22Rv1 (cell line): Measurements from ENCODE around the gene POLA1.

Experiments used
- H3K27ac ChIP-seq: fragments of 450-650 bp; 2 replicates; pipeline ENCODE4 v1.5.1; 2017
- ZFX ChIP-seq: fragments of 450-650 bp; IDR thresholded peaks from 2 replicates; pipeline ENCODE4 v1.6.1; 2017; ENCODE audit warnings: antibody characterized with exemption, borderline replicate concordance
- TF ChIP-seq, protein P1 (sequence below): fragments of 450-650 bp; IDR thresholded peaks from 2 replicates; pipeline ENCODE4 v1.5.1; 2017; ENCODE audit warnings: mild to moderate bottlenecking

Gene POLA1

DNA sequence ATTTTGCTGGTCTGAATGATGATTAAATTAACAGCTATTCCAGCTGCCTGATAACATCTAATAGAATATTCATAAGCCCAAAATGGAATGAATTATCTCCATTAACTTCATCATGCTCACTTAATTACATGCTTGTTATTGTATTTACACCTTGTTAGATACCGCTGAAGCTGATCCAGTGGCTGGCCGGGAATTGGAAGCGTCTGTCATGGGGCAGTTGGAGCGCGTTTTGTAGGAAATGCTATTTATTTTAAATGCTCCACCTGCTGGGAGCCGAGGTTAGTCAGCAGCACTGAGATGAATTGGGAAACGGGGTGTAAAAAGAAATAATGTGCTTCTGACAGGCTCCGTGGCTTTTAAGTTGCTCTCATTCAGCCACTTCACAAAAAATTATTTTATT is 296.8 kb downstream of the POLA1 start:
- no peak for TF ChIP-seq ZFX
- TF ChIP-seq, protein P1, sequence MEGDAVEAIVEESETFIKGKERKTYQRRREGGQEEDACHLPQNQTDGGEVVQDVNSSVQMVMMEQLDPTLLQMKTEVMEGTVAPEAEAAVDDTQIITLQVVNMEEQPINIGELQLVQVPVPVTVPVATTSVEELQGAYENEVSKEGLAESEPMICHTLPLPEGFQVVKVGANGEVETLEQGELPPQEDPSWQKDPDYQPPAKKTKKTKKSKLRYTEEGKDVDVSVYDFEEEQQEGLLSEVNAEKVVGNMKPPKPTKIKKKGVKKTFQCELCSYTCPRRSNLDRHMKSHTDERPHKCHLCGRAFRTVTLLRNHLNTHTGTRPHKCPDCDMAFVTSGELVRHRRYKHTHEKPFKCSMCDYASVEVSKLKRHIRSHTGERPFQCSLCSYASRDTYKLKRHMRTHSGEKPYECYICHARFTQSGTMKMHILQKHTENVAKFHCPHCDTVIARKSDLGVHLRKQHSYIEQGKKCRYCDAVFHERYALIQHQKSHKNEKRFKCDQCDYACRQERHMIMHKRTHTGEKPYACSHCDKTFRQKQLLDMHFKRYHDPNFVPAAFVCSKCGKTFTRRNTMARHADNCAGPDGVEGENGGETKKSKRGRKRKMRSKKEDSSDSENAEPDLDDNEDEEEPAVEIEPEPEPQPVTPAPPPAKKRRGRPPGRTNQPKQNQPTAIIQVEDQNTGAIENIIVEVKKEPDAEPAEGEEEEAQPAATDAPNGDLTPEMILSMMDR = no peak
- no peak overlapping the region for H3K27ac ChIP-seq

DNA sequence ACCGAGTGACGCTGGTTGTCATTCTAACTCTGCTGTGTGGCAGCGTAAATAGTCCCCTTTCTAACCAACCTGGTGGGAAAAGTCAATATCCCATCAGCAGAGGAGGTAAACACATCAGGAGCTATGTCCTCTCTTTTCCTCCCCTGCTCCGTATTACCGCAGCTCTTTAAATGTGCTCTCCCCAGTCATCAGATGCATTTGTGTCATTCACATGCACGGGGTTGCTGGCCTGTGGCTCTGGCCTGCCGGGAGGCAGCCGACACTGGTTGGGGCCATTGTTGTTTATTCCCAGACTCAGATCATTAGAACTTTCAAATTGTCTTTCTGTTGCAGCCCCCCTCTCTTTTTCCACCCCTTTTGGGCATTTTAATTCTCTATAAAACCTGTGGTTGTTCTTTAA is 300.2 kb downstream of the POLA1 start:
- TF ChIP-seq ZFX = no peak
- TF ChIP-seq, protein P1 = no peak
- H3K27ac ChIP-seq = no peak overlapping the region

DNA sequence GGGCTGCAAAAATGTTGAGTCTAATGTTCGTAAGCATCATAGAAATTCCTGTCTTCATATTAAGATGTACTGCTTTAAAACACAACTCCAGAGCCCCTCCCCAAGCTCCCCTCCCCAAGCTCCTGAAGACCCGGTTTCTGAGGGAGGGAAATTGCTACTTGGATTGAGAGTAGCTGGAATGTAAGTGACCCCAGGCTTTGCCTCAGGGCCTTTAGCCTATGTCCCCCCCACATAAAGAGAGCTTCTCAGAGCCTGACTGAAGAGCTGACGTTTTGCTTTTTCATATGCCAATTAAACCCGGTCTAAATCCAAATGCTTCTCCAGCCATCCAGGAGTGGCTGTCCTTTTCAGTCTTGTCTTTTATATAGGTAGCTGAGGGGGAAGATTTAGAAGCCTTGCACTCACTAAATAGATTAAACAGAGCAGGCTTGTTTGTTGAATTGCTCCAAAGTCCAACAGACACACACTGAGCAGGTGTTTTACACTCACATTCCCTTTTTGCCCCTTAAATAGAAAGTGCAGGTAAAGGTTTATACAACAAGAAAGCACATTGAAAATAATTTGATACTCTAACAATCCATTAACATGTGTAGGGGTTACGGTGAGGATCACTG is 302.5 kb downstream of the POLA1 start:
- TF ChIP-seq, protein P1 = no peak
- TF ChIP-seq ZFX = no peak
- no peak overlapping the region for H3K27ac ChIP-seq

DNA sequence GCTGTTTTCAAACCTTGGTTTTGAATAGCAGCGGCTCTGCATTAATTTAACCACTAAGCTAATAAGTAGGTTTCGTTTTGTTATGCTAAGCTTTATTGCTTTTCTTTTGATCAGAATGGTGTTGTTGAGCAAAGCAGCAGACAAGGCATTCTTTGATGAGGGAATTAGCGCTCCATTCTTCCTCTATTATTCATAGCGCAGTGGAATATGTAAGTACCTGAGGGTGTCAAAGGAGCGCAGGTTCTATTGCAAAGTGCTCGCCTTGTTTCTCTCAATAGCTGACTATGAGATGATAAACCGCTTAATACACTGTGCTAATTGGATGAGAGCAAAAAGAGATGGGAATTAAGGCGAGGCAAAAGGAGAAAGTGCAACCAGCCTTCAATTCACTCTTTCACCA is 305.8 kb downstream of the POLA1 start:
- TF ChIP-seq ZFX = no peak
- TF ChIP-seq, protein P1 = no peak
- no peak overlapping the region for H3K27ac ChIP-seq

DNA sequence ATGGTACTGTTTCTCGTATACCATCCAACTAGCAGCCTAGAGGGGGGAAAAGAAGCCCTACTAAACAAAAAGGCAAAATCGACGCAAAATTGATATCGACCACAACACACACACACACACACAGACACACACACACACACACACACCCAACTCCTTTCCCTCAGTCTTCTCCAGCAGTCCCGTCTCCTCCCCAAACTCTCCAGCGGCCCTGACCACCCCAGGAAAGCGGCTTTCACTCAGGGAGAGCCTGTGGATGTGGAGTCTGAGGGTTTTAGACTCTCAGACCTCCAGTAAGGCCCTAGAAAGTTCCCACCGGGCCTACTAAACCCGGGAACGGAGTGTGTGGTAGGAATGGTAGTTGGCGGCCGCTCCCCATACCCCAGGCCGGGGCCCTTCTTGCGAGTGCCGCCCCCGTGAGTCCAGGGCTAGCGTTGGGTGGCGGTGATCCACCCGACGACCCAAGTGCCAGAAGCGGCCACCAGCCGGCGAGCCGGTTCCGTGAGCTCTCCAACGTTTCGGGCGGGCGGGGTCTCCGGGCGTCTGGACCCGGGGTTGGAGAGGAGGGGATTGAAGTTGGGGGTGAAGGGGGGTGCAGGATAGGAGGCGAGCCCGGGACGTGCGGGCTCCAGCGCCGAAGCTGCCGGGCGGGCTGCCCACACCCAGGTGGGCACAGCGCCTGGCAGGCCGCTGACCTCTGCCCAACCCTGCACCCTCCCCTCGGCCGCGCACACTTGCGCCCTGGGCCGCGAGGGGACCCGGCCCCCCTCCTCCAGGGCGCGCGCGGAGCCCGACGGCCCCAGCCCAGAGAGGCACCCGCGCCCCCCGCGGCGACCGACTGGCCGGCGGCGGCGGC is 308.3 kb downstream of the POLA1 start:
- no peak overlapping the region for H3K27ac ChIP-seq
- TF ChIP-seq, protein P1 = no peak
- TF ChIP-seq ZFX = no peak

DNA sequence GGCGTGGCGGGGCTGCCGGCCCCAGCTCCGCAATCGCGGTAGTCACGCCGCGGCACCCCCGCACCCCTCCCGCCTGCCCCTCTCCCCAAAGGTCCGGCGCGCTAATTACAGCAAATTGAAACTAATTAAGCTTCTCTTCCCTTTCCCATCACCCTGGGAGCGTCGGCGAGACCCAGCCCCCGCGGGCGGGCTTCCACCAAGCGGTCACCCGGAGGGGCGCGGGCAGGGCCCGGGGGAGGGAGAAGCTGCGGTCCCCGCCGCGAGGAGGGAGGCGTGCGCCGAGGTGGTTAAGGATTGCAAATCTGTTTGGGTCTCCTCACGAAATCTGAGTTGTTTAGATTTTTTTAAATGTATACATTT is 308.9 kb downstream of the POLA1 start:
- no peak overlapping the region for H3K27ac ChIP-seq
- no peak for TF ChIP-seq ZFX
- TF ChIP-seq, protein P1 = no peak
